ENCODE measurements around the gene RBKS.

Gene RBKS

DNA sequence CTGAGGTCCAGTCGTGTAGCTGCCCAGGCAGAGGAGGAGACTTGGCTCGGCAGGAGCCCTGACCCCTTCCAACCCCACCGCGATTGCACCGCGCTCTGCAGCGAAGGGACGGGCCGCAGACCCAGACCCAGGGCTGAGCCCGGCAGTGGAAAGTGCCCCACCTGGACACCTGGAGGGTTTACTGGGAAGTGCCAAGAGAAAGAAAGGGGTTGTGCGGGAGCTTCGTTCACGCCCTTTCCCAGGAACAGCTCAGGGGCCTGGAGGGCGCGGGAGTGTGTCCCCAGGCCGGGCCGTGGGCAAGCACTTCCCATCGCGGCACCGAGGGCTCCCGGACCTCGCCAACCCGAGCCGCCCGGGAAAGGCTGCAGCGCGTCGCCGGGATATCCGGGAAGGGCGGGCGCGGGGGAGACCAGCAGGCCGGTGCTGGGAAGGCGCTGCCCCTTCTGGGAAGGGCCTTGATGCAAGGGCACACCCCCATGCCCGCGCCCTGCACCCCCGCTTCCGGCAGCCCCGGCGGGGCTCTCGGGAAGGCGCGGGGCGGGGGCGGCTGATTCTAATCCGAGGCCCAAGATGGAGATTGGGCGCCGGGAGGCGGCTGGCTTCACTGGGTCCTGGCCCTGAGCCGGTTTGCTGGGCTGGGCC is 154.8 kb downstream of the RBKS start:
- DNase-seq (ENCODE audit: low read depth), result peak; percentile 83

DNA sequence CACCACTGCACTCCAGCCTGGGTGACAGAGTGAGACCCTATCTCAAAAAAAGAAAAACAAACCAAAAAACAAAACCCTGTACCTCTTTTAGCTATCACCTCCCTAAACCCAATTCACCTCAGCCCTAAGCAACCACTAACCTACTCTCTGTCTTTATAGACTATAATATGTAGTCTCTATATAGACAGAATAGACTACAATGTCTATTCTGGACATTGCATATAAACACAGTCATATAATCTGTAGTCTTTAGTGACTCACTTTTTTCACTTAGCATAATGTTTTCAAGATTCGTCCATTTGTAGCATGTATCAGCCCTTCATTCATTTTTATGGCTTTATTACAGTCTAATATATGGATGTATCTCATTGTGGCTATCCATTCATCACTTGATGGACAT is 155.9 kb downstream of the RBKS start:
- no peak for DNase-seq (ENCODE audit: low read depth)

All from fibroblast of gingiva (primary cell).